Measurements from ENCODE around the gene DTNB.
"Not testable (repeated sequence)": the region's sequence is repeated elsewhere in the genome, so short reads cannot be mapped to it uniquely, and the experiment has no call there.

Gene DTNB

DNA sequence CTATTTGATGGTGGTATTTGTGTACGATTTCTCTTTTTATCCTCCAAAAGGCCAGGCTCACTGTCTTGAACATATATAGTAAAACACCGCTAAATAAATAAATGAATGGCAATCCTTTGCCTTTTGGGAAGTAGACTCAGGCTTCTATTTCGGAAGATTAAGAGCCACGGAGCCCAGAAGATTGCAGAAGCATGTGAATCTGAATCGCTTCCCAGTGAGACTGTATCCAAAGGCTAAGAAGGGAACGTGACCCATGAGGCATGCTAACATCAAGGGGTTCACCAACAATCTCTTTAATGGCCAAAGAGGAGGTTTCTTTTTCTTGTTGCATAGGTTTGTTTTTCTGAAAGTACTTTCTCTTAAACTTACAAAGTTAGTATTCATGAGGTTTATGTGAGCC is 261.6 kb downstream of the DTNB start:
- DNase-seq, result no peak

DNA sequence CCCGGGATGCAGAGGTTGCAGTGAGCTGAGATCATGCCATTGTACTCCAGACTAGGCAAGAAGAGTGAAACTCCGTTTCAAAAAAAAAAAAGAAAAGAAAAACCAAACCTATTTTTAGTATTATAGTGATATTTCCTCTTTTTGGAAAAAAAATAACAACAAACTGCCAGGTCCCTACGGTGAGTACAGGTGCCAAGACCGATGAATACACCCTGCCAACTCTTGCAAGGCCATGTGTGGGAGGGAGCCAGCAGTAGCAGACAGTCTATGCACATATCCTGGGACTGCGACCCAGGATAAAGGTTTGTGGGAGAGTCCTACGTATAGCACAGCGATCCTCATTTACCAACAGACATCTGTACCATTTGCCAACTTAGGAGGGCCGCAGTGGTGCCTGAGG is 262.1 kb downstream of the DTNB start:
- no peak for DNase-seq

DNA sequence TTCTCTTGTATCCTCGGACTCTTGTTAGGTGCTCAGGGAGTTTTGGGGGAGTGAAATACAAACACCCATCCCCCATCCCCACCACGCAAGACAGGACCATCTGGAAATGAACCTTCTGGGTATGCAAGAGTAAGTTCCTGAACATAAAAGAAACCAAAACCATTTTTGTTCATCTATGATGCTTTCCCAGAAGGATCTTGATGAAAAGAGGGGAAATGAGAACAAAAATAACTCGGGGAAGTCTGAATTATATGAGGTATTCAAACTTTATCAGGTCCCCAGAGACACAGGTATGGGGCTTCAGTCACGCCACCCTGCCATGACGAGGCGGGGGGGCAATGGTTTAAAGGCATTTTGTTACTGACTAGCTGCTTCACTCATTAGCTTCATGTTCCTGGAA is 263.0 kb downstream of the DTNB start:
- DNase-seq, result no peak

DNA sequence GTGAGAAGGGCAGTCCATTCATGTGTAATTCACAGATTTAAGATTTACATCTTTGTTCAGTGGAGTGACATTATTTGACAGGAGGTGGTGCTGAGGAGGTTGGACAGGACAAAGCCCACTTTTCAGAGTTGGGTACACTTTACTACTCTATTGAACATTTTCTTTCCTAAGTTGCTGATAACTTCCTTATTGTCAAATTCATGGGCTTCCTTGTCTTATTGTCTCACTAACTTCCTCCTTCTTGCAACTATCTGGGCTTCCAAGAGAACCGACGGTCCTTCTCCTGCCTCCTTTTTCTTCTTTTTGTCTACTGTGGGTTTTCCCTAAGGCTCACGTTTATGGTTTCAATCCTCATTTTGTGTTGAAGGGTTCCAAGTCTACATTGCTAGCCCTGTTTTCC is 263.9 kb downstream of the DTNB start:
- DNase-seq, result no peak

DNA sequence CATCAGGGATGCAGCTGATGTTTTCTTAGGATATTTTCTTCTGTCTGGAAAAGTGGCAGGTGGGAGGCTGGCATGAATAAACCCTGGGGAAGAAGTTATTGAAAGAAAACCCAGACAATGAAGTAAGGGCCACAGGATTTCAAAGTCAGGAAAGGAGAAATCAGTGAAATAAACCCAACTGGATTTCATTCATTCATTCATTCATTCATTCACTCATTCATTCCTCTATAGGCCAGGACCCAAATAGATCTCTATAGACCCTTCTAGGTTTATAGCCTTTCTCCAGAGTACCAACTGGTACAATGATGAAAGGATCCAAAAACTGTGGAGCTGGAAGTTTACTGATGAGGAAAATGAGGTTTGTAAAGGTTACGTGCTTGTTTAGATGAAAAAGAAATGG is 264.3 kb downstream of the DTNB start:
- DNase-seq, result no peak

DNA sequence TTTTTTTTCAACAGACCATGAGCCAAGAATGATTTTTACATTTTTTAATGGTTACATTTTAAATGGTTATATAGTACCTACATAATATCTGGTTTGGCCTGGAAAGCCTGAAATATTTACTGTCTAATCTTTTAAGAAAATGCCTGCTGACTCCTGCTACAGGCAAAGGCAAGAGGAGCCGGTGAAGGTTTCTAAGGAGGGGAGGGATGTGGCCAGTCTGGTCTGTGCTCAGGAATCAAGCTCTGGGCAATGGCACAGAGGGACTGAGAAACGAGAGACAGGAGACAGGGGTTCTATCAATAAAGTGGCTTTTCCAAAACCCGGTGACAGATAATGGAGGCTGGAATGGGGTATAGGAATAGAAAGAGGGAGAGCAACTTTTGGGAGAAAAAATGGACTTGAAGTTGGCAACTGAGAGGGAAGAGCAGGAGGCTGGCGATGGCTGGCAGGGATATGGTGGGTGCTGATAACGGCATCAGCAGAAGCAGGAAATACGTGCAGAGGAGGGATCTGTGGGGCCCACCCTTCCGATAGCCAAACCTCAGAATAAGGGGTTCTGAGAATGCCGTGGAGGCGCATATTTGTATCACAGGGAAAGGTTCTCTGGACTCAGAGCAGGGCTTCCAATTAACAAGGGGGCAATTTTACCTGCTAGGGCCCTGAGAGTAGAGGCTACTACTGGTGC is 267.6 kb downstream of the DTNB start:
- no peak for DNase-seq

DNA sequence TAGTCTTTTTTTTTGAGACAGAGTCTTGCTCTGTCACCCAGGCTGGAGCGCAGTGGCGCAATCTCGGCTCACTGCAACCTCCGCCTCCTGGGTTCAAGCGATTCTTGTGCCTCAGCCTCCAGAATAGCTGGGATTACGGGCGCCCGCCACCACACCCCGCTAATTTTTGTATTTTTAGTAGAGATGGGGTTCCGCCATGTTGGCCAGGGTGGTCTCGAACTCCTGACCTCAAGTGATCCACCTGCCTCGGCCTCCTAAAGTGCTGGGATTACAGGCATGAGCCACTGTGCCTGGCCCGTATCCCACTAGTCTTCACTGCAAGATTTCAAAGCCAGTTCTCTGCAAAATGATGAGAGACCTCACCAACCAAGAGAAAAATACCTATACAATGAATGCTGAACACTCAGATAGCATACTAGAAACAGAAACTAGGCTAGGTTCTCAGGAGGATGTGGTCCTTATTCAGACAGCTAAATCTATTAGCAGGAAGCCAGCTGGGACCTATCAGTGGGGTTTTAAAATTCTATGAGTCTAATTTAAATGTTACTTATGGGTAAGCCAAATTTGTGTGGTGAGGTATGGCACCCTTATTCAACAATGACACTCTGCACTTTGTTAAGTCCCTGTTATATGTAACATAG is 270.1 kb downstream of the DTNB start:
- not testable (repeated sequence) for DNase-seq

DNA sequence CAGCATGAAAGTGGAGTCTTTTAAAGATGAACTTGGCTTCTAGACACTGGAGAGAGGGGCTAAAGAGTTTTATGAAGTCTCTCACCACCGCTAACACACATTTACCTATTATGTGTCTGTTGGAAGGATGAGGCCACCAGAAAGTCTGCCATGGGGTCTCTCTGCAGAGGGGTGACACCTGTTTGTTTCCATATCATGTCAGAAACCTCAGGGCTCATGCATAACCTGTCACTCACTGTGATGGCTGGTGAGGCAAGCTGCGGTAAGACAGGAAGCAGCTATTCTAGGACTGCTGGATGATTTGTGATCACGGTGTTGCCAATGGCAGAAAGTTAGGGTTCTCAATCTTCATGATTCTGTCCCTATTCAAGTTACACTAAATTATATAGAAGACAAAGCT is 270.9 kb downstream of the DTNB start:
- no peak for DNase-seq

DNA sequence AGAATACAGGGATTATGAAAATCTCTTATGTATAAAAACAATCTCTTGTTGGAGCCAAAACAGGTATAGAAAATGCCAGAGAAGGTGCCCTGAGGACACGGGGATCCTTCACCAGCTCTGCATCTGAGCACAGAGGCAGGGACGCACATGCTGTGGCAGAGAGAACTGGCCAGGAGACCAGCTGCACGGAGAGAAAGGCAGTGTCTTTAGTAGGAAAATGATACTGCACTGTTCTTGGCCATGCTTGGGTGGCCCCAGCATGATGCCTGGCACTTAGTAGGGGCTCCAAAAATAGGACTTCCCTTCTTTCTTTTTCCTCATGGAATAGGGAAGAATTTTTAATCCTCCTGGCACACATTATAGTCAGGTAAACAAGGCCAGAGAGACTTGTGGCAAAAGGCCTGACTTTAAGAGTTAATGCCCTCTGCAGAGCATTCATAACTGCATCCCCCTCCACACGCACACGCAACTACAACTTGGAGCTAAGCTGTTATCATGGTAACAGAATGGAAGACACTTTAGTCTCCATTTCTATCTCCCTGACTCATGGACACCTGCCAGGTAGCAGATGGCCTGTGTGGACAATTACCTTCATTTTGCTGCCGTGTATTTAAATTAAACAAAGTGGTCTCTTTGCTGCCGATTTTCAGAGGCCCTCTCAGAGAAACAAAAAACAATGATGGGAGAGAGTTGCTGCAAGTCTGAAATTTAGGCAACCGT is 271.9 kb downstream of the DTNB start:
- no peak for DNase-seq

DNA sequence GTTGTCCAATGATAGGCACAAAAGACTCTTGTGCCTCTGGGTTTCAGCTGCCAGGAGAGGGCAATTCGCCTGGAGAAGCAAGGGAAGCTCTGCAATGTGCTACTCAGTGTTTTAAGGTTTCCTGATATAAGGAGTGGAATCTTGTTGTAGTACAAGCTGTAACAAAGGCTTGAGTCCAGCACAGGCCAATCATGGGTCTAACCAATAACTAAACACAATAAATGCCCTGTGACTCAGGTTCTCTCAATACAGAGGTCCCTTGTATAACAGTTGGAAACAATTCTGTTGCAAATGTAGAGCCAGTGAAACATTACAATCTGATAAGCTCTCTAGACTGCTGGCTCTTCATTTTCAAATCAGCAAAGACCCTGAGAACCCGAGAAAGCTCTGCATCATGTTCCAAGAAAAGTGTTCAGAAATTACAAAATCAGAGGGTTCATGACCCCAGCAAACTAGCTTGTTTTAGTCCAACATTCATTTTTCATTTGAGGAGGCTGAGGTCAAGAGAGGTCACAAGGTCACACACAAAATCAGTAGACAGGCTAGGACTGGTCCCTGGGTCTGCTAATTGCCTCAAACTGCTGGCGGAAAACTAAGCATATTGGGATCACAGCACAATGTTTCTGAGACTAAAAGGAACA is 272.7 kb downstream of the DTNB start:
- DNase-seq, result no peak

DNA sequence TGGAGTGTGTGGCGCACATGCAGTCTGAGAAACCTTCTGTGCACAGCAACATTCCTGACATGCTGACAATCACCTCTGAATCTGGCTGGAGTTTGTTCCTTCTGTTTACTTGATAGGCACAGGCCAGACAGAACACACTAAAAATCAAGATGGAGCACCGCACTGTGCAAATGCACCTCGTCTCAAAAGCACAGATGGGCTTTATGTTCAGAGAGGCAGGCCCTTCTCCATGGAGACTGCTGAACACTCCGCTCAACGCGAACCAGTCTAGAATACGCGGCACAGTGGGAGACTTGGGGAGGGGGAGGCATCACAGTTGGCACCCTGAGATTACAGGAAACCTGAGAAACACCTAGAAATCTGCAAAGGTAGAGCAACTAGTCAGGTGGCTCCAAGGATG is 273.2 kb downstream of the DTNB start:
- no peak for DNase-seq

DNA sequence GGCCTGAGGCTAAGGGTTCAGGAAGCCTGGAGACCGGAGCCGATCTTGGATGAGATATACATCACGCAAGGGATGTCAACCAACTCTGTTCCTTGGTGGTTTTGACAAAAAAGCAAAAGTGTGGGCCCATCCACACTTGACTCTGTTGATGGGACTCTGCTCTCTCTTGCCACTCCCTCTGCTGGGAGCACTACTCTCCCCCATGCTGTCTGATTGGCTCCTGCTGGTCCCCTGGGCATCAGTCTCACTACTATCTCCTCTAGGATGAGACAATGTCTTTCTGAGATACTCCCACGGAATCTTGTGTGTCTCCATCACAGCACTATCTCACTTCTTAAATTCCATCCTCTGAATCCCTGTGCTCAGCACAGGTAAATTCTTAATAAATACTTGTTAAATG is 274.8 kb downstream of the DTNB start:
- DNase-seq, result no peak

DNA sequence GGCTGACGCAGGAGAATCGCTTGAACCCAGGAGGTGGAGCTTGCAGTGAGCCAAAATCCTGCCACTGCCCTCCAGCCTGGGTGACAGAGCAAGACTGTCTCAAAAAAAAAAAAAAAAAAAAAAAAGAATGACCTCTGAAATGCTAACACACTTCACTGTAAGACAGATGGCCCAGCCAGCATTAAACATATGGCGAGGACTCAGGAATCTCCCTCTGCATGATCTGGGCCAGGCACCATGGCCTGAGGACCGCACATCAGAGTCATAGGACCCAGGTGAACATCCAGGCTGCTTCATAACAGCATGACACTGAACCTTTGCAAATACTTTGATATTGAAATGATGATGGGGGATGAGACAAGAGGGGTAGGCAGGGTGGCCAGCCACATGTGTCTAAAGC is 275.6 kb downstream of the DTNB start:
- DNase-seq, result no peak

DNA sequence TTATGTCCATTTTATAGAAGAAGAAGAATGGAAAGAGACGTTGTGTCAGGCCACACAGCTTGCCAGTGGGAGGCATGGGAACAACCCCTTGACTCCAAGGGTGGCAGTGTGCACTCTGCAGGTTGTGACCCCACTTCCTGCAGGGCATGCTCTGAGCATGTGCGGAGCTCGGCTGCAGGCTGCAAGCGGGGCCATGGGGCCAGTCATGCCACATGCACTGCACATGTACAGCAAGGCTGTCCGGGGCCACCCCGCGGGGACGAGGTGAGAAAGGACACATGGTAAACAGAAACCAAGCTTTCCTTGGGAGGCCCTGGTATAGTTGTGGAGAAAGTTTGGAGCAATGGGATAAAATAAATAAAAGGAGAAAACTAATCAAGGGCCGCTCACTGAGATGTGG is 284.2 kb downstream of the DTNB start:
- DNase-seq, result no peak

DNA sequence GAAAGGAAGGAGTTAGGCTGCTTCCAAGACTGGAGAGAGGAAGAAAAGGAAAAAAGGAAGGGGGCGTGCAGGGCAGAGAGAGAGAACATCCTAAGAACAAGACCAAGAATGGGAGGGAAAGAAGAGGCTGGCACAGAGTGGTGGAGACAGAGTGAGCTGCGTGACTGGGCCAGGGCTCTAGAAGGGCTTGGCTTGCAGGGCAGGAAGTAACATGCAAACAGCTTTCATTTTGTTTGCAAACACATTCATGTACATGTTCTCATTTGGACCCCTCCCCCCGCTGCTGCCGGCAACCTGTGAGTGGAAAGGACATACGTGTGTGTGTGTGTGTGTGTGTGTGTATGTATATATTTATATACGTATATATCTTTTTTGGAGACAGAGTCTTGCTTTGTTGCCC is 284.9 kb downstream of the DTNB start:
- no peak for DNase-seq

DNA sequence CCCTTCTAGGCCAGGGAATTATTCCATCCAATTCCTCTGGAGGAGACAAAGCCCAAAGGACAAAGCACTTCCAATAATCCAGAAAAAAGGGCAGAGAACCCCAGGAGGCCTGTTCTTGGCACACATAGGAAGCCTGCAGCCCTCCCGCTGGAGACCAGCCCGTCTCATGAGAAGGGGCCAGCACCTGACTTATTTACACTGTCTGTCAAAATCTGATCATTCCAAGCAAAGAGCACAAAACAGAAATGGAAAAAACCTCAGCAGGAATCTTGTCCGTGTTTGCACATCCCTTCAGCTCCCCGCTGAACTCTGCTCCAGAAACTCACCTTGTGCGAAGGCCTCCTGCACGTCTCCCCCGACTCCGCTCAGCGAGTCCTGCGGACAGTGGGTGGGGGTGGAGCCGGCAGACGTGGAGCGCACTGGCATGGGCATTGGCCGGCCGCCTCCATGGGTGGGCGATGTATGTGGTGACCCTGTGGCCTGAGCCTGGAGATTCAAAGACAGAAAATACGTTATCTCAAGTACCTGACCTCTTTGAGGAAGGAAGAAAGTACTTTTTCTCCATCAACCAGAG is 285.4 kb downstream of the DTNB start:
- no peak for DNase-seq

DNA sequence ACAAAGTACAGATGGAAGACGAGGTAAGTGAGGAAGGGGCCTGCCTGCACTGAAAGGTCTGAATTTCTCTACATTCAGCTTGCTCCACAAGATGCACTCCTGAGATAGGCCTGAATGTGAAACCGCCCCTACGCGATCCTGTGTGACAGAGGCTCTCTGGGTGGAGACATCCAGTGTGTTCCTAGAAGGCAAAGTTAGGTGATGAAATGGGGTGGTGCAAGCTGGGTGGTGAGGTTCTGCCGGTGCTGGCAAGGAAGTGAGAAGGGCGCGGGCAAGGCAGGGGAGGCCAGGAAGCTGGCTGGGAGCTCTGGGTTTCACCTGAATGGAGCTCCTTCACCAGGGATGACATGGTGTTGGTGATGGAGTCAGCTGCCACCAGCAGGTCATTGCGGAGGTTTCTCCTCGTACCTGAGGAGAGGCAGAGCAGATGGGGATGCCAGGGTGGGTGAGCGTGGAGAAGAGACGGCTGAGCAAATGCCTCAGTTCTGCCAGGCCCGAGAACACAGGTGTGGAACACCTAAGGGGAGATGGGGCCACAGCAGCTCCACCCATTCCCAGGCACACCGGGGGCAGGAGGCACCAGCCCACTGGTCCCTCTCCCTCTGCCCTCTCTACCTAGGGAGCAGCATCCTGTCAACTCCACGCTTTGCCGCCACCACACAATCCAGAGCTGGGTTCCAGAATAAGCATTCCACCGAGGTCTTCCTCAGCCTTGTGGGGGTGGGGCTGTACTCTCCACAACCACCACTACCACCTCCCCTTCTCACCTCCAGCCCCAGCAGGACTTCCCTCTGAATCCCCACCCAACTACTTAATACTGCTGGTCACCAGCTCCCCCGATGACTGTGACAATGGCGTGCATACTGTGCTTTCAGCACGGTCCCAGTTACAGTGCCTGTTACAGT is 286.2 kb downstream of the DTNB start:
- no peak for DNase-seq

DNA sequence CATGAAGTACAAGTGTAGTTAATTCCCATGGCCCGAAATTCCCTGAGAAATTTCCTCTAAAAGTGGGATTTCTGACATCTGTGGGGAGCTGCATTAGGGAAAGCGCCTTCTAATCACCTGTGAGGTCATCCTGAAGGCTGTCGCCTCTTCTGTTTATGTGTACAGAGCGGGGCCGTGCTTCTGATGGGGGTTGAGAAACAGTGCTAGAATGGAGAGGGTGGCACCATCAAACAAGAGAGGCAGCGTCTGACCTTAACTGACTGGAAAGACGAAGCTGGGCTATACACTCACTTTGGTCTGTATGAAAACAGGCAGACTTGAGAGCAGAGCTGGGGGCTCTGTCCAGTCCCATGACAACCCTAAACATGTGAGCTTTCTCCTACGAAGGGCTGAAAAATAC is 287.5 kb downstream of the DTNB start:
- no peak for DNase-seq

DNA sequence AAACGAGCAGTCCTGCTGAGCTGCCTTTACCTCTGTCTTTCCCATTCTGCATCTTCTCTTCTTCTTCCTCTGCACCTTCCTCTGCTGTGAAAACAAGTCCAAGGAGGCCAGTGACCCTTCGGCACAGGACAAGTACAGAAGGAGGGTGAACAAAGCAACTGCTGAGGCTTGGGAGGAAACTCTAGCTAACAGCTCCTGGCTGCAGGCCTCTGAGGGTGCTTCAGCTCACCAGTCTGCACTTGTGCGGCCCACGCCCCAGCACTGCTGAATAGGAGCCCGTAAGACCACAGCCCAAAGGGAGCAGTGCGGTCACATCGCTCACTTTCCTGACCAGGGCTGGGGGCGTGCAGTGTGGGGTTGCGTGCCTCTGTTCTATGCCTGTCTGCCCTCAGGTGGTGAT is 289.6 kb downstream of the DTNB start:
- DNase-seq, result no peak

DNA sequence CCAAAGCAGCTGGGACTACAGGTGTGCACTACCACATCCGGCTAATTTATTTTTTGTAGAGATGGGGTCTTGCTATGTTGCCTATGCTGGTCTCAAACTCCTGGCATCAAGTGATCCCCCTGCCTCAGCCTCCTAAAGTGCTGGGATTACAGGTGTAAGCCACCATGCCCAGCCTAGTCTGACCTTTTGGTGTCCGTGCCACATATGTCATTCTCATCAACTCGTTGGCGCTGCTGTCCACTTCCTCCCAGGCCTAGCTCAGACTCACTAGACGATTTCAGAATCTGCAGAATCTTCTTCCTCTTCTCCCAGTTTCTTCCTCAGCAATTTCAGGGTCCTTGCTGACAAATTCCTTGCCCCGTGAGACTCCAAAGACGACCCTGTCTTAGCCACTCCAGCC is 291.9 kb downstream of the DTNB start:
- no peak for DNase-seq

DNA sequence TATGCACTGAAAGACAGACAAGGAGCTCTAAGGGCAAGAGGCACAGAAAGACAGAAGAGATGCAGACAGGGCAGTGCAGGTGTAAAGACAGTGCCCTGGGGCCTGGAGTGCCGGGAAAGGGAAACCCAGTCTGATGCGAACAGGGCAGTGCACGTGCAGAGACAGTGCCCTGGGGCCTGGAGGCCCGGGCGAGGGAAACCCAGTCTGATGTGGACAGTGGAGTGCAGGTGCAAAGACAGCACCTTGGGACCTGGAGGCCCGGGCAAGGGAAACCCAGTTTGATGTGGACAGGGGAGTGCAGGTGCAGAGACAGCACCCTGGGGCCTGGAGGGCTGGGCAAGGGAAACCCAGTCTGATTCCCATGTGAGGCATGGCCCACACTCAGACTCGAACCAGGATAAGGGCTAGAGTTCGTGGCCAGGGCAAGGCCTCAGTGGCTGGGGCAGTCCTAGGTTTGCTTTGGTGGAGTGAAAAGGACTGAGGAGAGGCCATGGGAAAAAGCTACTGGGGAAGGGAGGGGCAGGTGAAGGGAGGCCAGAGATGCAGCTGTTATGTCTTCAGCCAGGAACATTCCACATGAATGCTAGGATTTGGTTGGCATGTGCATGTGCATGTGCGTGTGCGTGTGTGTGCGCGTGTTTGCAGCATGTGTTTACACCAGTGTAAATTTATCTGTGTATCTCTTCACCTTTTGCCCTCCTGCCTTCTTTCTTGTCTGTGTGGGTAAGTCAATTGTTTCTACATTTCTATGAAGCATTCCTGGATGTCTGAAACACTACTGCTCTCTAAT is 292.6 kb downstream of the DTNB start:
- DNase-seq, result peak; percentile 71

DNA sequence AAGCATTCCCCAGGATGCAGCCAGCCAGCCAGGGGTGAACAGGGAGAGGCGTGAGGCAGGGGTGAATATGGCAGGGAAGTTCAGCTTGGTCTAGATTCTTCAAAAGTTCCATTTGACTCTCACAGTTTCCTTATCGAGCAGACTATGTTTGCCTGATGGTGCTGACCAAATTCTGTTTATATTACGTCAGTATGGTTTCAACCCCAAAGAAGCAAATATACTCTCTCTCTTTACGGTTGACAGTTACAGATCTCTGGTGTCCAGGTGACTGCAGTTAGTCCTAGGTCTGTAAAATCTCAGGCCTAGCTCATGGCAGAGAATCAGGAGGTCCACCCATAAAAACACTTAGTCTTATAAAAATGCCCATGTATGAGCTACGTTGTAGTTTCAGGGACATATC is 293.4 kb downstream of the DTNB start:
- DNase-seq, result no peak
